NCI-H2227 (cell line): ENCODE measurements around the gene HERPUD2.
A peak's percentile ranks its signal among the peaks of the same experiment; 100 is the strongest.
"Not testable (repeated sequence)": the region's sequence is repeated elsewhere in the genome, so short reads cannot be mapped to it uniquely, and the experiment has no call there.

Experiments used
- DNase-seq: peaks from one replicate; lab custom pipeline; 2025; ENCODE audit not compliant: unreplicated experiment; lab: John Stamatoyannopoulos, UW

The HERPUD2 gene

DNA sequence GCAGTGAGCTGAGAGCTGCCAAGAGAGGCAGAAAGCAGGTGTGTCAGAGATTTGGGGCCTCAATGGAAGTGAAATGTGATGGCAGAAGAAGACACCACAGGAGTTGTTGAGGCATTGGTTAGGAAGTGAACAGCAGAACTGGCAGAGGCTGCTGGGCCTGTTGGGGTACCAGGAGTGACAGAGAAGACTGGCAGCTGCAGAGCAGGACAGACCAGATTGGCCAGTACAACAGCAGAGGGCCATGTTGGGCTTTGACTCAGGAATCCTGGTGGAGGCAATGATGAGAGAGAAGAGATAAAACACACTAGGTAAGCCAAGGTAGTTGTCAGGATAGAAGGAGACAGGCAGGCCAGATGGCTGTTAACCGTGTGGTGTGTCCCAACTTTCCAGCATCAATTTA lies 19.9 kb upstream of the HERPUD2 start:
- DNase-seq = no peak

GRCh38 chr7:35714407-35714806 lies 19.5 kb upstream of the HERPUD2 start:
- no peak for DNase-seq

DNA sequence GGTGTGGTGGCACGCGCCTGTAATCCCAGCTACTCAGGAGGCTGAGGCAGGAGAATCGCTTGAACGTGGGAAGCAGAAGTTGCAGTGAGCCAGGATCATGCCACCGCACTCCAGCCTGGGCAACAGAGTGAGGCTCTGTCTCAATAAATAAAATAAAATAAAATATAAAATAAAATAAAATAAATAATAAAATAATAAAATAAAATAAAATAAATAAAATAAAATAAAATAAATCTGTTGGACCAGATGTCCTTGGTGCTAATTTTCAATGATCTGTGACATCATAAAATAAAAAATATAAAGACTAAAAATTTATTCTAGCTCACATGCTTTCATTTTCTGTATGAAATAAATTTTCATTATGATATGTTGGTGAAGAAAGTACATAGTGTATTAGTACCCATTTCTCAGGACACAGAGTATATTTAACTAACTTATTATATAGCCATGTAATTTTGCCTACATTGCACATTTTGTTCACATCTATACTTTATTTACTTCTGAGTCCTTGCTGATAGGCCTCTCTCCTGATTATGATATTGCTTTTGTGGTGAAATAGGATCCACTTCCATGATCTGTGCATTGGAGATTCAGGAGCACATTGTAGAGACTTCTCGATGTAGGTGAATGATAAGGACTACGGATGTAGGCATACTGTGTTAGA lies 17.8 kb upstream of the HERPUD2 start:
- no peak for DNase-seq

GRCh38 chr7:35707422-35707821 lies 12.5 kb upstream of the HERPUD2 start:
- DNase-seq = no peak

DNA sequence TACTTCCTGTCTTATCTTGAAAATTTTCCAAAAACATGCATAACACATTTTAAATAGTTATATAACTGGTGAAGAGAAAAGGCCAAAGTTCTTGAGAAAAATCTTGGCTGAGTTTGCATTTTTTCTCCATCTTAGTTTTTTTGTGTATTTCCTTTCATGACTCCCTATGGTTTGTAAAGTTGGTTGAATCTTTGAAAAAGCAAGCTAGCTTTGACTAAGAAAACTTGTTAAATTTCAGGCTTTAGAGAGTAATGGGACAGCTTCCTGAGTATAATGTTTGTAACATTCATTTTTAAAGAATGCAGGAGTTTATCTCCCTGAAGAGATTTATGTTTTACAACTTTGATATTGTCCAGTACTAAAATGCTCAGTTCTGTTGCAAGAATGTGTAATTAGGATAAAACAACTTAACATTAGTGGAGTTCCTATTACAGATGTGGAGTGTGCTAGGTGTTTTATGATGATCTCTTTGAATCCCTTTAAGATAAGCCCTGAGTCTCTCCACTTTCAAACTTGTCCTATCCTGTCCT lies 11.1 kb upstream of the HERPUD2 start:
- no peak for DNase-seq

GRCh38 chr7:35704261-35704660 lies 9.3 kb upstream of the HERPUD2 start:
- DNase-seq = no peak

GRCh38 chr7:35702541-35702940 lies 7.6 kb upstream of the HERPUD2 start:
- no peak for DNase-seq

DNA sequence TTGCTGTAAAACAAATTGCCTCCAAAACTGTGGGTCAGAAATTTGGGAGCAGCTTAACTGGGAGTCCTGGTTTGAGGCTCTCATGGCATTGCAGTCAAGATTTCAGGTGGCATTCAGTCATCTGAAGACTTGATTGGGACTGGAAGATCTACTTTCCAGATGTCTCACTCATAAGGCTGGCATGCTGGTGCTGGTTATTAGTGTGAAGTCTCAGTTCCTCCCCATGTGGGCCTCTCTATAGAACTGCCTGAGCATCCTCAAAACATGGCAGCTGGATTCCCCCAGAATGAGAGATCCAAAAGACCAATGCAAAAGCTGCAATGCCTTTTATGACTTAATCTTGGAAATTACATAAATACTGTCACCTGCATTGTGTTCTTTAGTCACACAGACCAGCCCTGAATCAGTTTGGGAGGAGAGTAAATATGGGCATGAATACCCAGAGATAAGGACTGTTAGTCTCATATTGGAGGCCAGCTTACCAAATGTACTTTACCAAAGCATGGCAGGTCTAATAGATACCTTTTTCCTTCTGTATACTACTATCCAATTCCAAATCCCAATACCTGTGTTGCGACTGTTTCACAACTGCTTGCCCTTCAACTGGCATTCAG lies 6.5 kb upstream of the HERPUD2 start:
- DNase-seq = no peak

DNA sequence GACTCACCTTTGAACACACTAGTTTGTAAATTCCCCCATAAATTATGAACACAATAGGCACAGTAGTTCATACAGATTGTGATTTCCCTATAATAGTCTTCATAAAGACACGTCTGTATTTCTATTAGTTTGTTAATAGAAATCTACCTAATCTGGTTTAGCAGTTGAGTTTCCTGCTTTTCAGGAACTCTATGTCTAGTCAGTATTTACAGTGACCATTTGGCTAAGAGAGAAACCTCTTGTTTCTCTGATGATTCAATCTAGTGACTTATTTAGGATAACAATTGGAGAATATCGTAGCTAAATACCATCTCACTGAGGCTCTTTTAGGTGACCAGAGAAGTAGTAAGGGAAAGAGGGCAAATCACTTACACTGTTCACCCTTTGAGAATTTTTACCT lies 5.9 kb upstream of the HERPUD2 start:
- DNase-seq = no peak

GRCh38 chr7:35700333-35700732 lies 5.4 kb upstream of the HERPUD2 start:
- no peak for DNase-seq

DNA sequence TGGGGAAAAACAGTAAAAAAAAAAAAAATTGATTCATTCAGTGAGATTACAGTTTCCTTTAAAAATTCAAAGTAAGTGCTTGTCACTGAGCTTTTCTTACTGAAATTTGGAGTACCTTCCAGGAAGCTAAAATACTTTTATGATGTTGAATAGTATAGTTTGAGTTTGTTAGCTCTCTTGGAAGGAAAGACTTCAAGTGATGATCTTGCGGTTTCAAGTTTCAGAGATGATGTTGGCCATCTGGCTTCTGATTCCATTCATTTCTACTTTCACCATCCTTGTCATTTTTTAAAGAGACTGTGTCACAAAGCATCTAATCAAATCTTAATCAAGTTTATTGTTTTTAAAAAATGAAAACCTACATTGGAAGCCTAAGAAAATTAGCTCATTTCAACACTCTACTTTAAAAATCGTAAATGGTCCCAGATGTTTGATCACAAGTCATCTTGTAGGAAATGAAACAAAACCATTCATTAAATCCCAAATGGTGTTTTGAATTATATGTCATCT lies 4.9 kb upstream of the HERPUD2 start:
- no peak for DNase-seq

DNA sequence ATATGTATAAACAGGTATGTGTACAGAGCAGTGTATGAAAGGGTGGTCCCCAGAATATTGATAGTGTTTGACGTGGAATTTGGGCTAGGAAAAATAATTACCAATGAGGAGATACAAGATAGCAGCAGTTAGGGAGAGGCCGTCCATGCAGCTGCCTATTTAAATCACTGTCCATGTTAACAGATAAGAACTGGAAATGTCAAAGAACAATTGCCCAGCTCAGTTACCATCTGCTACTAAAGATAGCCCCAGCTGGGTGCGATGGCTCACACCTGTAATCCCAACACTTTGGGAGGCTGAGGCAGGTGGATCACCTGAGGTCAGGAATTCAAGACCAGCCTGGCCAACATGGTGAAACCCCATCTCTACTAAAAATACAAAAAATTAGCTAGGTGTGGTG lies 3.4 kb upstream of the HERPUD2 start:
- not testable (repeated sequence) for DNase-seq

- no peak for DNase-seq
Observed at GRCh38 chr7:35697414-35698175, 2.7 kb upstream of the HERPUD2 start.

DNA sequence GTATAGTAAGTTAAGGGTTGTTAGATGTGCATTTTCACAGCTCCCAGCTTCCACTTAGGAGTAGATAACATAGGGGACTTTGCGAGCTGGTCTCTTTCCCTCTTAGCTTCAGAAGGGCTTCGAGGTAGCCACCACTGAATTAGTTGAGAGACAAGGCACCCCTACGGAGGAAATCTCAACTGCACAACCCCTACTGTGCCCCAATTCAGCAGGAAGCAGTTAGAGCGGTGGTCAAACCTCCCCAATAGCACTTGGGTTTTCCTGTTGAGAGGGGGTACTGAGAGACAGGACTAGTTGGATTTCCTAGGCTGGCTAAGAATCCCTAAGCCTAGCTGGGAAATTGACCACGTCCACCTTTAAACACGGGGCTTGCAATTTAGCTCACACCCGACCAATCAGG lies 1.1 kb upstream of the HERPUD2 start:
- DNase-seq = no peak

DNA sequence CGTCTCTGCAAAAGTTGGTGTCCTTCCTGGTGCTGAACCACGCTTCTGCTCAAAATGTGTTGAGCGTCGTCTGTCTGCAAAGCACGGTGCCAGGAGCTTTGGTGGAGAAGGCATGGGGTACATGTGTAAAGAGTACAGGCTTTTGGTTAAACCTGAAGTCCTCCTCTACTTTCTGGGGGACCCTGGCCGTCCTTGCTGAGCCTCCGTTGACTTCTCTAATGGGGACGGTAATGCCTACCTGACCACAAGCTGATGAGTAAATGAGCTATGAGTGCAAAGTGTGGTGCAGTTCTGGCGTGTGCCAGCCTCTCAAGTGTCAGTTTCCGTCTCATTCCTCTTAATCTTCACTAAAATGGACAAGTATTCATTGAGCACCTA lies 527 bp upstream of the HERPUD2 start:
- peak; percentile 5 for DNase-seq

DNA sequence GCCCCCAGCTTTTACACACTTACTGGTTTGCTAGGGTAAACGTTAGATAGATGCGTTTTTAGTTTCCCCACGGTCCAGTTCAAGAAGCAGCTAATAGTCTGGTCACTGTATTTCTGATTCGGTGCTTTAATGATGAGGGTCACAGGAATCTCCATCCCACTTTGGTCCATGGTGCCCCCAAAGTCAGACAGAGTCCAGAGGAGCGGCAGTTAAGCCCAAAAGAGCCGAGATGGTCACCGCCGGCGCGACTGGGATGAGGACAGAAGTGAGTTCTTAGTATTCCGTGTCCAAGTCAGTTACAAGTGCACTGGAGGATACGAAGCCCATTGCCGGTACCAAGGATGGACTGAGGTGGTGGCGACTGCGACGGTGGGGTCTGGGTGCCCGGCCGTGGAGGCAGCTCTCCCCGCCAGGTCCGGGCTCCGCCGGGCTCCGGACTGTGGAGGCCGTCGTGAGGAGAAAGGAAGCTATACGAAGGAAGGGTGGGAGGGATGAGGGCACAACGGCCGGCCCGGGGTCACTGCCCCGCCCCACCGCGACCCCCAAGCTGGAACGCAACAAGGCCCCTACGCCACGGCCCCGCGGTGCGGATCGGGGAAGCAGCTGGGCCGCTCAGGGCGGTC lies 663 bp downstream of the HERPUD2 start:
- DNase-seq = peak; percentile 39

GRCh38 chr7:35691827-35692307 lies 3.1 kb downstream of the HERPUD2 start:
- no peak for DNase-seq

DNA sequence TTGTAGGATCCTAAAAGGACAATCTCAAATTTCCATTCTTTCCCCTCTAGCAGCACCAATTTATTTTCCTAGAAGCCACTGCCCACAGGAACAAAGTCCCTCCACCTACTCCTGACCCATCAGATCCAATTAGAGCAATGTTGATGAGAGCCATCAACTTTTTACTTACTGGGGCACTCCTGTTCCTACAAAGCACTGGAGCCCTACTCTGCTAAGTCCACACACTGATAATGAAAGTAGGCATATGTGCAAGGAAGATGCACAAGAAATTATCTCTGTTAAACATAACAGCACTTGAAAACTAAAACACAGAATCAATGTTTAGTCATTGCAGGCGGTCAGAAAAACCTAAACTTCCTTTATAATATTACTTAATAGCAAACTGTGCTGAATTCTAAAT lies 3.6 kb downstream of the HERPUD2 start:
- no peak for DNase-seq

GRCh38 chr7:35690614-35691013 lies 4.3 kb downstream of the HERPUD2 start:
- DNase-seq = not testable (repeated sequence)

DNA sequence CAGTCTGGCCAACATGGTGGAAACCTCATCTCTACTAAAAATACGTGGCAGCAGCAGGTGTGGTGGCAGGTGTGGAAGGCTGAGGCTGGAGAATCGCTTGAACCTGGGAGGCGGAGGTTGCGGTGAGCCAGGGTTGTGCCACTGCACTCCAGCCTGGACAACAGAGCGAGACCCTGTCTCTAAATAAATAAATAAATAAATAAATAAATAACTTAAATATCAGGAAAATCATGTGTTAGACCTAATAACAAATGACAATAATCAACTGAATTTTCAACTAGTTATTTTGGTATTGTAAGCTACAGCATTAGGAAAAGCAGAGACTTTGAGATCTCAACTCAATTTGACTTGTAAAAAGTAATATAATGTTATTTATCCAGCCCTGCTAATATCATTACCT lies 9.2 kb downstream of the HERPUD2 start:
- no peak for DNase-seq
